Right lobe of liver (tissue), 4 donors: ENCODE measurements around the gene ZSCAN9.

Experiments used
- CTCF ChIP-seq, 4 donors: fragments of 200-600 bp in 3 of 4; fragments of 450-650 bp in 1 of 4; IDR thresholded peaks; one replicate each; pipeline versions ENCODE4 v1.5.1 to v1.8.0; 2016 to 2022; ENCODE audit warnings: antibody characterized with exemption in 4 of 4, mild to moderate bottlenecking in 2 of 4
- POLR2A ChIP-seq: fragments of 450-650 bp; IDR thresholded peaks from one replicate; pipeline ENCODE4 v1.6.1; 2017; ENCODE audit warnings: antibody characterized with exemption, mild to moderate bottlenecking
- donor health status: DM: no; HTN: no; CAD: no.
- donor health status: DM: no; HTN: no; CAD: no.
- donor health status: DM: no; HTN: yes; CAD: no.

GRCh38 chr6:28266563-28266961 is 41.5 kb downstream of the ZSCAN9 start:
- no peak for TF ChIP-seq POLR2A
- TF ChIP-seq CTCF (IDR thresholded peaks at IDR 0.05): no peak
